Gastrocnemius medialis (tissue), 4 donors: ENCODE results near the gene PLXND1.

Source experiments
- POLR2A ChIP-seq, 2 donors: fragments of 450-650 bp; IDR thresholded peaks; one replicate each; pipeline ENCODE4 v1.6.1; 2017; ENCODE audit warnings: antibody characterized with exemption in 2 of 2, mild to moderate bottlenecking in 2 of 2, moderate library complexity in 2 of 2
- TF ChIP-seq, protein P1 (sequence below), 5 experiments: fragments of 450-650 bp in 3 of 5; fragments of 200-600 bp in 2 of 5; sonication (generic) in 2 of 5; IDR thresholded peaks in 4 of 5; conservative IDR thresholded peaks in 1 of 5; 1 replicate in 4 of 5; 2 replicates in 1 of 5; pipeline ENCODE4 v1.5.1; 2016 to 2019; ENCODE audit warnings: antibody characterized with exemption in 5 of 5, mild to moderate bottlenecking in 3 of 5, moderate library complexity in 3 of 5

DNA sequence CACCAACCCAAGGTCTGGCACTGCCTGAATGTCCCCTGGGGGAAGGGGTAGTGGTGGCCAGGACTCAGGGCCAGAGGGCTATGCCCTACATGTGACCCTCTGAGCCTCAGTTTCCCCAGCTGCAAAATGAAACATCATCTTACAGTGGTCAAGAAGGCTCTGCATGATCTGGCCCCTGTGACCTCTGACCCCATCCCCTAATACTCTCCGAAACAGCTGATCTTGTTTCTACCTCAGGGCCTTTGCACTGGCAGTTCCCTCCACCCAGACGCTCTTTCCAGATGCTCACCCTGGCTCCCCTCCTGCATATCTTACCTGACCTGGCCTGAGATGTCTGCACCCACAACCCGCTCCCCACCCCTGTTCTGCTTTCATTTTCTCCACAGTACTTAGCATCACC lies 21.8 kb downstream of the PLXND1 start:
- TF ChIP-seq, protein P1, sequence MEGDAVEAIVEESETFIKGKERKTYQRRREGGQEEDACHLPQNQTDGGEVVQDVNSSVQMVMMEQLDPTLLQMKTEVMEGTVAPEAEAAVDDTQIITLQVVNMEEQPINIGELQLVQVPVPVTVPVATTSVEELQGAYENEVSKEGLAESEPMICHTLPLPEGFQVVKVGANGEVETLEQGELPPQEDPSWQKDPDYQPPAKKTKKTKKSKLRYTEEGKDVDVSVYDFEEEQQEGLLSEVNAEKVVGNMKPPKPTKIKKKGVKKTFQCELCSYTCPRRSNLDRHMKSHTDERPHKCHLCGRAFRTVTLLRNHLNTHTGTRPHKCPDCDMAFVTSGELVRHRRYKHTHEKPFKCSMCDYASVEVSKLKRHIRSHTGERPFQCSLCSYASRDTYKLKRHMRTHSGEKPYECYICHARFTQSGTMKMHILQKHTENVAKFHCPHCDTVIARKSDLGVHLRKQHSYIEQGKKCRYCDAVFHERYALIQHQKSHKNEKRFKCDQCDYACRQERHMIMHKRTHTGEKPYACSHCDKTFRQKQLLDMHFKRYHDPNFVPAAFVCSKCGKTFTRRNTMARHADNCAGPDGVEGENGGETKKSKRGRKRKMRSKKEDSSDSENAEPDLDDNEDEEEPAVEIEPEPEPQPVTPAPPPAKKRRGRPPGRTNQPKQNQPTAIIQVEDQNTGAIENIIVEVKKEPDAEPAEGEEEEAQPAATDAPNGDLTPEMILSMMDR (IDR thresholded peaks at IDR 0.05 in 4 of 5, conservative IDR thresholded peaks at IDR 0.05 in 1 of 5): no peak
- TF ChIP-seq POLR2A (IDR thresholded peaks at IDR 0.05): no peak
